ENCODE data around the gene TRABD2B. TPM values are rescaled to one million over a fixed set of nuclear protein-coding genes. Genes with fewer than 3 reads are reported as not detected.
A peak's percentile ranks its signal among the peaks of the same experiment; 100 is the strongest.

TRABD2B gene
- total and polyA plus RNA-seq, 2 of the 13 experiments (the other 11 are each of a cell fraction or from before 2014, with no cell fraction given): 0.04 TPM; not detected in 1

DNA sequence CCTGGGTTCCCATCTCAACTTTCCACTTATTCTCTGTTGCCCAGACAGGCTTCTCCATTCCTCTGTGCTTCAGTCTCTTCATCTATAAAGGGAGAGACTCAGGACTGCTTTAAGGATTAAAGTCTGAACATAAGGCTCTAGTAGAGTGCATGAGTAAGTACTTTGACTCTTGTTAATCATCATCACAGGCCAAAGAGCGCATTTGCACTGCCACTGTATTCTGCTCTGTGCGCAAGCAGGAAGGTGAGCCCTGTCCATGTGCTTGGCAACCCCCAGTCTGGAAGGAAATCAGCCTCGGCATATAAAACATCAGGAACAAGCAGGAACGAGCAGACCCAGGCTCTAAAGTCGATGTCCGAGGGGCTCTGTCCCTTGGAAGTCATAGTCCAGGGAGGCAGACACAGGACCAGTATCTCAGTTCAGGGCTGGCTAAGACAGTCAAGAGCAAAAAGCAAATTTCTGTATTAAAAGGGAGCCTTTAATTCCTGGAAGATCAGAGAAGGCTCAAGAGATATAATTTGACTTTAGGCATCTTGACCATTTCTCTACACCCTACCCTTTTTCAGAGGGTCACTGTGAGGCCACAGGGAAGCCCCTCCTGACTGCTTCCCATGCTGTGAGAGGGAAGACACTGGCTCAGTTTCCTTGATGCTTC lies 131.2 kb downstream of the TRABD2B start (continued):
- TF ChIP-seq, protein P1, sequence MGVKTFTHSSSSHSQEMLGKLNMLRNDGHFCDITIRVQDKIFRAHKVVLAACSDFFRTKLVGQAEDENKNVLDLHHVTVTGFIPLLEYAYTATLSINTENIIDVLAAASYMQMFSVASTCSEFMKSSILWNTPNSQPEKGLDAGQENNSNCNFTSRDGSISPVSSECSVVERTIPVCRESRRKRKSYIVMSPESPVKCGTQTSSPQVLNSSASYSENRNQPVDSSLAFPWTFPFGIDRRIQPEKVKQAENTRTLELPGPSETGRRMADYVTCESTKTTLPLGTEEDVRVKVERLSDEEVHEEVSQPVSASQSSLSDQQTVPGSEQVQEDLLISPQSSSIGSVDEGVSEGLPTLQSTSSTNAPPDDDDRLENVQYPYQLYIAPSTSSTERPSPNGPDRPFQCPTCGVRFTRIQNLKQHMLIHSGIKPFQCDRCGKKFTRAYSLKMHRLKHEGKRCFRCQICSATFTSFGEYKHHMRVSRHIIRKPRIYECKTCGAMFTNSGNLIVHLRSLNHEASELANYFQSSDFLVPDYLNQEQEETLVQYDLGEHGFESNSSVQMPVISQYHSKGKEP (CRISPR knock-in tag; IDR thresholded peaks at IDR 0.05): no peak
- TF ChIP-seq SOX6 (IDR thresholded peaks at IDR 0.05): no peak
- peak; percentile 28; the same call in 1 of the 2 replicates for TF ChIP-seq SOX6 (CRISPR knock-in tag; IDR thresholded peaks at IDR 0.05)
- TF ChIP-seq, protein P2, sequence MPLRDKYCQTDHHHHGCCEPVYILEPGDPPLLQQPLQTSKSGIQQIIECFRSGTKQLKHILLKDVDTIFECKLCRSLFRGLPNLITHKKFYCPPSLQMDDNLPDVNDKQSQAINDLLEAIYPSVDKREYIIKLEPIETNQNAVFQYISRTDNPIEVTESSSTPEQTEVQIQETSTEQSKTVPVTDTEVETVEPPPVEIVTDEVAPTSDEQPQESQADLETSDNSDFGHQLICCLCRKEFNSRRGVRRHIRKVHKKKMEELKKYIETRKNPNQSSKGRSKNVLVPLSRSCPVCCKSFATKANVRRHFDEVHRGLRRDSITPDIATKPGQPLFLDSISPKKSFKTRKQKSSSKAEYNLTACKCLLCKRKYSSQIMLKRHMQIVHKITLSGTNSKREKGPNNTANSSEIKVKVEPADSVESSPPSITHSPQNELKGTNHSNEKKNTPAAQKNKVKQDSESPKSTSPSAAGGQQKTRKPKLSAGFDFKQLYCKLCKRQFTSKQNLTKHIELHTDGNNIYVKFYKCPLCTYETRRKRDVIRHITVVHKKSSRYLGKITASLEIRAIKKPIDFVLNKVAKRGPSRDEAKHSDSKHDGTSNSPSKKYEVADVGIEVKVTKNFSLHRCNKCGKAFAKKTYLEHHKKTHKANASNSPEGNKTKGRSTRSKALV (CRISPR knock-in tag; IDR thresholded peaks at IDR 0.05): no peak; the same call in 1 of the 2 replicates
- TF ChIP-seq, protein P3, sequence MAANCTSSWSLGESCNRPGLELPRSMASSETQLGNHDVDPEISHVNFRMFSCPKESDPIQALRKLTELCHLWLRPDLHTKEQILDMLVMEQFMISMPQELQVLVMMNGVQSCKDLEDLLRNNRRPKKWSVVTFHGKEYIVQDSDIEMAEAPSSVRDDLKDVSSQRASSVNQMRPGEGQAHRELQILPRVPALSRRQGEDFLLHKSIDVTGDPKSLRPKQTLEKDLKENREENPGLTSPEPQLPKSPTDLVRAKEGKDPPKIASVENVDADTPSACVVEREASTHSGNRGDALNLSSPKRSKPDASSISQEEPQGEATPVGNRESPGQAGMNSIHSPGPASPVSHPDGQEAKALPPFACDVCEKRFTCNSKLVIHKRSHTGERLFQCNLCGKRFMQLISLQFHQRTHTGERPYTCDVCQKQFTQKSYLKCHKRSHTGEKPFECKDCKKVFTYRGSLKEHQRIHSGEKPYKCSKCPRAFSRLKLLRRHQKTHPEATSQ (CRISPR knock-in tag; IDR thresholded peaks at IDR 0.05; ENCODE audit: borderline replicate concordance): no peak
- TF ChIP-seq, protein P4, sequence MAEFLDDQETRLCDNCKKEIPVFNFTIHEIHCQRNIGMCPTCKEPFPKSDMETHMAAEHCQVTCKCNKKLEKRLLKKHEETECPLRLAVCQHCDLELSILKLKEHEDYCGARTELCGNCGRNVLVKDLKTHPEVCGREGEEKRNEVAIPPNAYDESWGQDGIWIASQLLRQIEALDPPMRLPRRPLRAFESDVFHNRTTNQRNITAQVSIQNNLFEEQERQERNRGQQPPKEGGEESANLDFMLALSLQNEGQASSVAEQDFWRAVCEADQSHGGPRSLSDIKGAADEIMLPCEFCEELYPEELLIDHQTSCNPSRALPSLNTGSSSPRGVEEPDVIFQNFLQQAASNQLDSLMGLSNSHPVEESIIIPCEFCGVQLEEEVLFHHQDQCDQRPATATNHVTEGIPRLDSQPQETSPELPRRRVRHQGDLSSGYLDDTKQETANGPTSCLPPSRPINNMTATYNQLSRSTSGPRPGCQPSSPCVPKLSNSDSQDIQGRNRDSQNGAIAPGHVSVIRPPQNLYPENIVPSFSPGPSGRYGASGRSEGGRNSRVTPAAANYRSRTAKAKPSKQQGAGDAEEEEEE (CRISPR knock-in tag; IDR thresholded peaks at IDR 0.05; ENCODE audit: borderline replicate concordance): no peak
- TF ChIP-seq RARA (CRISPR knock-in tag; IDR thresholded peaks at IDR 0.05): peak; percentile 33; the same call in 1 of the 2 replicates
- TF ChIP-seq, protein P5, sequence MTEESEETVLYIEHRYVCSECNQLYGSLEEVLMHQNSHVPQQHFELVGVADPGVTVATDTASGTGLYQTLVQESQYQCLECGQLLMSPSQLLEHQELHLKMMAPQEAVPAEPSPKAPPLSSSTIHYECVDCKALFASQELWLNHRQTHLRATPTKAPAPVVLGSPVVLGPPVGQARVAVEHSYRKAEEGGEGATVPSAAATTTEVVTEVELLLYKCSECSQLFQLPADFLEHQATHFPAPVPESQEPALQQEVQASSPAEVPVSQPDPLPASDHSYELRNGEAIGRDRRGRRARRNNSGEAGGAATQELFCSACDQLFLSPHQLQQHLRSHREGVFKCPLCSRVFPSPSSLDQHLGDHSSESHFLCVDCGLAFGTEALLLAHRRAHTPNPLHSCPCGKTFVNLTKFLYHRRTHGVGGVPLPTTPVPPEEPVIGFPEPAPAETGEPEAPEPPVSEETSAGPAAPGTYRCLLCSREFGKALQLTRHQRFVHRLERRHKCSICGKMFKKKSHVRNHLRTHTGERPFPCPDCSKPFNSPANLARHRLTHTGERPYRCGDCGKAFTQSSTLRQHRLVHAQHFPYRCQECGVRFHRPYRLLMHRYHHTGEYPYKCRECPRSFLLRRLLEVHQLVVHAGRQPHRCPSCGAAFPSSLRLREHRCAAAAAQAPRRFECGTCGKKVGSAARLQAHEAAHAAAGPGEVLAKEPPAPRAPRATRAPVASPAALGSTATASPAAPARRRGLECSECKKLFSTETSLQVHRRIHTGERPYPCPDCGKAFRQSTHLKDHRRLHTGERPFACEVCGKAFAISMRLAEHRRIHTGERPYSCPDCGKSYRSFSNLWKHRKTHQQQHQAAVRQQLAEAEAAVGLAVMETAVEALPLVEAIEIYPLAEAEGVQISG (CRISPR knock-in tag; IDR thresholded peaks at IDR 0.05): peak; percentile 55
- no peak; the same call in 1 of the 2 replicates for TF ChIP-seq ZNF160 (CRISPR knock-in tag; IDR thresholded peaks at IDR 0.05)
- no peak for TF ChIP-seq GABPB1 (CRISPR knock-in tag; IDR thresholded peaks at IDR 0.05)
- TF ChIP-seq PPARG (CRISPR knock-in tag; conservative IDR thresholded peaks at IDR 0.05): no peak
- TF ChIP-seq ZSCAN31 (CRISPR knock-in tag; IDR thresholded peaks at IDR 0.05; ENCODE audit: low read depth): 0 out of 2 replicates have a peak, but pooled peaks have one; percentile 43
- no peak for TF ChIP-seq STAT5B (CRISPR knock-in tag; IDR thresholded peaks at IDR 0.05)
- no peak for TF ChIP-seq NR2C2 (CRISPR knock-in tag; IDR thresholded peaks at IDR 0.05; ENCODE audit: borderline replicate concordance)
- no peak for TF ChIP-seq ZSCAN25 (CRISPR knock-in tag; IDR thresholded peaks at IDR 0.05)
- peak; percentile 55; the same call in 1 of the 2 replicates for TF ChIP-seq ZSCAN21 (CRISPR knock-in tag; IDR thresholded peaks at IDR 0.05; ENCODE audit: borderline replicate concordance)
- TF ChIP-seq, protein P6, sequence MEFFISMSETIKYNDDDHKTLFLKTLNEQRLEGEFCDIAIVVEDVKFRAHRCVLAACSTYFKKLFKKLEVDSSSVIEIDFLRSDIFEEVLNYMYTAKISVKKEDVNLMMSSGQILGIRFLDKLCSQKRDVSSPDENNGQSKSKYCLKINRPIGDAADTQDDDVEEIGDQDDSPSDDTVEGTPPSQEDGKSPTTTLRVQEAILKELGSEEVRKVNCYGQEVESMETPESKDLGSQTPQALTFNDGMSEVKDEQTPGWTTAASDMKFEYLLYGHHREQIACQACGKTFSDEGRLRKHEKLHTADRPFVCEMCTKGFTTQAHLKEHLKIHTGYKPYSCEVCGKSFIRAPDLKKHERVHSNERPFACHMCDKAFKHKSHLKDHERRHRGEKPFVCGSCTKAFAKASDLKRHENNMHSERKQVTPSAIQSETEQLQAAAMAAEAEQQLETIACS (CRISPR knock-in tag; IDR thresholded peaks at IDR 0.05): no peak
